Muscle of arm (tissue), 12 donors: ENCODE data around the gene CTIF. TPM values are rescaled to one million over a fixed set of nuclear protein-coding genes. Genes with fewer than 3 reads are reported as not detected.

Source experiments
- DNase-seq: peaks from one replicate; pipeline ENCODE4 v3.0.0-alpha.2; 2013
- polyA plus RNA-seq, 12 donors: library from polyadenylated mRNA; unstranded; fragments of 120-200 nt; gene quantifications; one replicate each; pipeline ENCODE4 v1.2.1, GENCODE V29; 2013; ENCODE audit not compliant: insufficient read length in 12 of 12

Gene CTIF
- polyA plus RNA-seq, 12 donors: 24.5 to 46.3 (median 38.0) TPM; not detected in 1

DNA sequence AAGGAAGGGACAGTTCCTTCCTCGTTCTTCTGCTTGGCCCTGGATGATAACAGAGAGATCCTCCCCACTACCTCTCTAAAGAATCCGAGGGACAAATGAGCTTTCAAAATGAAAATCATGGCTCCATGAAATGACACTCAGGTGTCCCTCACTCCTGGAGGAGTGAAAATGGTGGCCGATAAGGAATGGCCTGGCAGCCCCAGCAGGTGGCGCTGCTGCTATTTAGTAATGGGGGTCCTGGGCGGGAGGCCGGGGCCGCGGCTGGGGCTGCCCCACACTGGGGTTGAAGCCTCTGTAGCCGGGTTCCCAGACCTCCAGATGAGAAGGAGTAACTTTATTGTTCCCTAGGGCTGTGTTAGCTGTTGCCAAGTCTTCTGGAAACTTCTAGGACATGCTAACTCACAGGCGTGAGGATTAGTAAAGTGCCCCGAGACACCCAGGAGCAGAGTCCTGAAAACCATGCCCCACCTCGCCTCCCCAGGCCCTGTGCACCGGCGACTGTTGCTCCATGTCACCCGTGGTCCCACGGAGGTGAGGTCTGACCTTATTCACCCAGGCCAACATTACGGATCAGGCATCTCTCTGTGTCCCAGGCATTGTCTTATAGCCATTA, 138.0 kb downstream of the CTIF start:
- peak; percentile 66 for DNase-seq

DNA sequence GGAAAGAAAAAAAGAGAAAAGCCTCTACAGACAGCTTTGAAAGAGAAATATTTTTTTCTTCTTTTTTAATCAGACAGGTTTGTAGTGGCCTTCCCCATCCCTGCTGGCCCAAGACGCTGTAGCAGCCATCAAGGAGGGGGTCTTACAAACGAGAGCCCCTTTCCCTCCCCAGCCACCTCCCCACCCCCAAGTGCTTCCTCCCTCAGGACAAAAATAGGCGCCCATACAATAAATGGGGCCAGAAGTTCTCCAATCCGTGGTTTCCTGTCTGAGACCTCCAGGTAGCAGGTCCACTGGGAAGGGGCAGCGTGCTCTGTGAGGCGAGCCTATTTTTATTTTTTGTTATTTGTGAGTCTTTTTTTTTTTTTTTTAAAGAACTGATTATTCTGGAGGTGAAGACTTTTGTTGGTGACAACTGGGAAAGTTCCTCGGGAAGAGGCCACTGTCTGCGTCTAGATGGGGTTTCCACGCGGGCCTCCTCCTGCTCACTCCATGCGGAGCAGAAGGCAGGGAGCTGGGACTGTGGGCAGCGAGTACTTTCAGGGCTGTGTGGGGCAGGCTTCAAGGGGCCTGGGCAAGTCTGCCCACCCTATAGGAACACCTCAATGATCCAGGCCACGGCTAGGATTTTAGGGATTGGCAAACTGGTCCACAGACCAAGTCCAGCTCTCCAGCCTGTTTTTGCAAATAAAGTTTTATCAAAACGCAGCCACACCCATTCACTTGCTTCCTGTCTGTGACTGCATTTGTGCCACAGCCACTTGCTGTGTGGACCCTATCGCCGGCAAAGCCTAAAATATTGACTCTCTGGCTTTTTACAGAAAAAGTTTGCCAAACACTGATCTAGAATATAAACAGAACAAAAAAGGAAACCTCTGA, 139.6 kb downstream of the CTIF start:
- DNase-seq: no peak

DNA sequence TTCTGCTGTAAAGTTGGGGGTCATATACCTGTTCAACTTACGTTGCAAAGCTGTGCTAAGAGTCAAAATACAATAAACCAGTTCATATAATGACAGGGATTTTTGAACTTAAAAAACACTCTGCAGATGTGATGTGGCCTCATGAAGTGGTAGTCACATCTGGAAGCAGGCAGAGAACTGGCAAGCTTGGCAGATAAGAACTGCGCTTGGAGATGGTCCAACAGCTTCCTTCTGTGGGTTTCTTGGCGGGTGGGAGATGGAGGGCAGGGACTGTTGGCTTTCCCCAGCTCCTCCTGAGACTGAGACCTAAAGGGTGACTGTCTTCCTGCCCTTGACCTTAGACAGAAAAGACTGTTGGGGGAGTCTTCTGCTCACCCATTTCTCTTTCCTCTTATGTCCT, 140.4 kb downstream of the CTIF start:
- DNase-seq: no peak

DNA sequence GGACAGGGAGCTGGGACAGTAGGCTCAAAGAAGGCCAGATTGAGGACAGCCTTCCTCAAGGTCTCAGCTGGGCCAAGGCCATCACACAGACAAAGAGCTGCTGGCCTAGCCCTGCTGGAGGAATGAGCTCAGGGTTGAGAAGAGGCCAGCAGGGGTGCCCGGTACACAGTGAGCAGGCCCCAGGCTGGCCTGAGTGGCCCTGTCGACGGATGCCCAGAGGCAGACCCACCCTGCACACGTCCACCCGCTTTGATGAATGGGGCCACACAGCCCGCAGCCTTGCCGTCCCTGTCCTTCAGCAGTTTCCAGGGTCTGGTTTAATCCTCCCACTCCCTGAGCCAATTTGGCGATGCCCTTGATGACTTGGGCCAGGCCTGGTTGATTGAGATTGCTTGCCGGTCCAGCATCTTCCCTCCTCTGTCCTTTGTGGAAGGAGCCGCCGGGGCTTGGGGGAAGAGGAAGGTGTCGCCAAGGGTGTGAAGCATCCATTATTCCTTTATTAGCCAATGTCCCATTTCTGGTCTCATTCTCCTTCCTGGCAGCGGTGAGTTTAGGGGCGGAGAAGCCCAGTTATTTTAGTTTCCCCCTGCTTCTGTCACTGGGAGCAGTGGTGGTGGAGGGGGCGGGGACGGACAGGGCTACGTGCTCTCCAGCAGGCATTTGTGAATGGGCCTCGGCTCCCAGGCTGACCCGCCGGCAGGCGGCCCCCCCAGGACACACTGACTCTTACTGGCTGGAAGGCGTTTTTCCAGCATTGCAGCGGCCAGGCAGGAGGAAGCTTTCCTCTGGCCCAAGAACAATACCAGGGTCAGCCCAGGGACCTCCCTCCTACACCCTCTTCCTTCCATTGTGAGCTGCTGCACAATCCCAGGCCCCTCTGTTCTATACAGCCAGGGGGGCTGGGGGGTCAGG, 141.8 kb downstream of the CTIF start:
- peak; percentile 32 for DNase-seq

DNA sequence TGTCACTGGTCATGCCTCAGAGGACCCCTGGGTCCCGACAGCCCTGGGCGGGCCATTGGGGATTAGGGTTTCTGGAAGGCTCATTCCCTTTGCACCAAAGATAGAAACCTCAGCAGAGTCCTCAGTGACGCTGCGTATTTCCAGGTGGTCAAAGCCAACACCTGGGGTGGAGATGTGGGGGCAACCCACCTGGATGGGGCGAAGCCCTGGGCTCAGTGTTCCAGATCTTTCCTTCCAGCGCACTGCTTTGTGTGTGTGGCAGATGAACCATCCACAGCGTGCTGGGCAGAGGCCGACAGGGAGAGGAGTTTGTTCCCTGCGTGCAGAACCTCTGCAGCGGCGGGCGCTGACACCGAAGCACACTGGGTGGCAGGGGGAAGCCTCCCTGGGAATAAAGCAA, 143.9 kb downstream of the CTIF start:
- DNase-seq: no peak

DNA sequence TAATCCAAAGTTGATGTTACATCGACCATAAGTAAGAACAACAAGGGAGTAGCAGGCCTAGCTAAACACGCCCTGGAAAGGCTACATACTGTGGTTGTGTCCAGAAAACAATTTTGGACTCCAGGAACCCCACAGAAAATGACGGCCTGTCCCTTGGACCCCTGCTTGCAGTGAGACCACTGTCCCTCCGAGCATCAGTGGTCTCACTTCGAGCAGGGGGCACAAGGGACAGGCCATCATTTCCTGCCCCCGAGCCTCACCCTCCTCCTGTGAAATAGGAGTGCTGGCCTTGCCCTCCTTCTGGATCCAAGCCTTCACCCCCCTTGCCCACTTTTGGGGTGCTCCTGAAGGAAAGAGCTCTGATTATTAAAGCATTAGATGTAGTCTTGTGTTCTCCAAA, 144.4 kb downstream of the CTIF start:
- DNase-seq: no peak

DNA sequence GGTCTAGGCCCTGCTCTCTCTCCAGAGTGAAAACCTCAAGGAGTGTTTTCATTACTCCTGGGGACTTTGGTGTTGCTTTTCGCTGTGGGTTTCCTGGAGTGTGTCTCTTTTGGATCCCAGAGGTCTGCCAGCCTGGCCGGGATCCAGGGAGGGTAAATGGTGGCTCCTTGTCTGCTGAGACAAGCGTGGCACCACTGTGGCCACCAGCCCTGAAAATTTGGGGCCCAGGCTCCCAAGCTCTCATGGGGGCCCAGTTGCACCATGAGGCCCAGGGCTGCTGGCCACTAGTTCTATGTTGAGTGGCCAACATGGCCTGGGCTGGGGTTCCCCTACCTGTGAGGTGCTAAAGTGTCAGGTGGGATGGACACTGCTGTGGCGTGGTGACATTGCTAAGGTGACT, 144.8 kb downstream of the CTIF start:
- no peak for DNase-seq

DNA sequence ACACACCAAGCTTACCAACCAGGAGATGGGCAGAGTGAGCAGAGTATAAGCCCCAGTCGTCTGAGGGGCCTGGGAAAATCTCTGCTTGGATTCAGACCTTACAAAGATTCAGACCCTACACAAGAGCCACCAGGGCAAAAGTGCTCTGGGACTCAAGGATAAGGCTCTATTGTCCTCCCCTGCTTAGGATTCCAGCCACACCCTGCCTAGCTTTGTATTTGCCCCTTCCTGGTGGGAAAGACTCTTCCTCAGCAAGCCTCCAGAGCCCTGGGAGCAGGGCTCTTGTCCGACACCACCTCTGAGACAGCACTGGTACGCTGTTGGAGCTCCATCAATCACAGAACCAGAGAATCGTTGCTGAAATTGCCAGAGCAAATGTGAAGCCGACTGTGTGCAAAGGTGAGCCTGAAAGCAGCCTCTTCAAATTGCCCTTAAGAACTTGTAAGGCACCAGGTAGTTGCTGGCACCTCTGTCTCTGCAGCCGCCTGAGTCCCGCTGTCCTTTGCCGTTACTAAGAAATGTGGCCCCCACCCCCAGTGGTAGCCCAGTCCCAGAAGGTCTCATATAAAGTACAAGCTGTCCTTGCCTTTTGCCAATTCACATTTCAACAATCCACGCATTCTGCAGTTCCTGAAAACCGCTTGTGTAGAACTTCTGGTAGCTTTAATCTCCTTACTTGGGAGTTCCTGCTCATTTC, 148.7 kb downstream of the CTIF start:
- DNase-seq: no peak

DNA sequence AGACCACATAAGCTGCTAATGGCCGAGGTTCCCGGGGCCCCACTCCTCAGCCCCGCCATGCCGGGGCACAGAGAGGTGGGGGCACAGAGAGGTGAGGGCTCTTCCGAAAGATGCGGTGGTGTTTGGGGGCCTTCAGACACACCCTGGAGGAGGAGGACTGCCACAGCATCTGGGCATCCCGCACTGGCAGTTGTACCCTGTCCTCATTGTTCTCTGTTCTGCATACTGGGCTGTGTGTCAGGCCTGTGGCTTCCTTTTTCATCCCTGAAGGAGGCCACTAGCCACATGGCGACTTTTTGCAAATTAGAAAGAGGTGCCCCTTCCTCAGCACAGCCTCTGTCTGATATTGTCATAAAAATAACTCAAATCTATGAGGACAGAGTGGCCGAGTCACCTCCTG, 150.1 kb downstream of the CTIF start:
- DNase-seq: no peak

DNA sequence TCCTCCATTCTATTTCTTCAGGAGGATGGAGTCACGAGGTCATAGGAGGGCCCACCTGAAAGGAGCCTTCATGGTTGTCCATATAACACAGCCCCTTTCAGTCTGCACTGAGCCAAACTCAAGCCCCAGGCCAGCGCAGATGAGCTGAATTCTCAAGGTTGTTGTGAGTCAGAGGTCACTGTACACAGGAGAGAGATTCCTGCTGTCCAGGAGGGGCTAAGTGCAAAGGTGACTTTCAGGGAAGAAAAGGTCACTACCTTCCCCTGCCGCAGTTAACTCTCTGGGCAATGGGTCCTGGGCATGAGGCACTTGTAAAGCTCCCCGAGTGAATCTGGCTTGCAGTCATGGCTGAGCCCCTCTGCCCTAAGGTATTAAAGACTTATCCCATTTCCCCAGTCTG, 150.7 kb downstream of the CTIF start:
- no peak for DNase-seq

DNA sequence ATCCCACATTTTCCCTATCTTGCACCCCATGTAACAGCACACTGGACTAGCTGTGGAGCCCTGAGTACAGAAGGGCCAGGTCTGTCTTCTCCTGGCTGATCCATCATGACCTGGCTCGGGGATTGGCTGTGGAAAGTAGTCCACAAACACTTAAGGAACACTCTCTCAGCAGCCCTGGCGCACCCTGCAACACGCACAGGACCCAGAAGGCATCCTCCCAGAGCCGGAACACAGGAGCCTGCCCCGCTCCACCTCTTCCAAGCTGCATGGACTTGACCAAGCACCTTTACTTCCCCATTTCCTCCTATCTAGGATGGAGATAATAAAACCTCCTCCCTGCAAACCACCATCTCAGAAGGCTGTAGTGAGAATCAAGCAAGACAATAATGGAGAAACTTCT, 151.7 kb downstream of the CTIF start:
- no peak for DNase-seq

DNA sequence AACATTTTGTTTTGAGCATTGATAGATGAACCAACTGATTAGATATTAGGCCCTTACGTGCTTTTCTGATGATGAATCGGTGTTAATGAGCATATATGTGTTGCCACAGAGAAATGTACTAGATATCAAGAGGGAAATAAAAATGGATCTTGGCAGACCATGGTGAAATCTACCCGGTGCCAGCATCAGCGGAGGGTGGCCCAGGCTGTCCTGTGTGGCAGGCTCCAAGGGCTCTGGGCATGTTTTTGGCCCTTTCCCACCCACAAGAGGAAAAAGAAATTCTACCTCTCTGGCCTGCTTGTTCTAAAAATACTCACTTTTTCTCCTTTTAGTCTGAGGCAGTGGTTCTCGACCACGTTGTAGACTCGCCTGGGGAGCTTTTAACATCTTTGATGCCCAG, 154.2 kb downstream of the CTIF start:
- DNase-seq: no peak

DNA sequence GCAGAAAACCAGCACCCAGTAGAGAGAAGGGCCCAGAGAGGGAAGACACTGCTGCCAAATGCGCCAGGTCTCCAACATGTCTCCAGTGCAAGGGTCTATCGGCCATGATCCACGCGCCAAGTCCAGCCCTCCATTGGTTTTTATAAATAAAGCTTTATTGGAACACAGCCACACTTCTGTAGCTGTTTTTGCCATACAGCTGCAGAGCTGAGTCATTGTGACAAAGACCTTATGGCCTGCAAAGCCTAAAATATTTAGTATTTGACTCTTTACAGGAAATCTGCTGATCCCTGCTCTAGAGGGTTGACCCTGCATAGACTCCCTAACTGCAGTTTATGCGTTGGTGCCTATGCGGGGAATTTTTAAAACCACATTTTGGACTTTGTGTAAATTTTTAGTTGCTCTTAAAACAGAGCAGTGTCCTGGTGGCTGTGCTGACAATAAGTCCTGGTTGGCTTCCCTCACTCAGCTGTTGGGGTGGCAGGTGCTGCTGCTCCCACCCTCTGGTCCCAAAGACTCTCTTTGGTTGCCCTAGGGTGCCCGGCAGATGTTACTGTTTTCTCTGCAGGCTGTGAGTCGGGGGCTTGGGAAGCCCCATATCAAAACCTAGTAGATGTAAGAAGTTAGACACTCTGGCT, 154.9 kb downstream of the CTIF start:
- no peak for DNase-seq

DNA sequence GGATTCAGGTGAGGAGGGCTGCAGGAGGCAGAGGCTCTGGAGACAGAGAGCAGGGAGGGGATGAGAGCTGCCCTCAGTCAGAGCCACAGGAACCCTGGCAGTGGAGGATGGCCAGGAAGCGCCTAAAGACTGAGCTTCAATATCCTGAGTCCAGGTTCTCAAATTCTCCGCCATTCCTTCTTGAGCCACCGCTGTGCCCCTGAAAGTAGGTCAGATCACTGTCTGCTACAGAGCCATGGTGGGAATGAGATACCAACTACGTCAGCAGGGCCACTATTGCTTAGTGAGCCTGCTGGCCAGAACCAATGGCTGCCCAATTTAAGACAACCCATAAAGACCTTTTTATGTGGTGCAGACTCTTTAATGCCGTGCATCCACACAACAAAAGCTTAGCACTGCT, 155.5 kb downstream of the CTIF start:
- DNase-seq: no peak

DNA sequence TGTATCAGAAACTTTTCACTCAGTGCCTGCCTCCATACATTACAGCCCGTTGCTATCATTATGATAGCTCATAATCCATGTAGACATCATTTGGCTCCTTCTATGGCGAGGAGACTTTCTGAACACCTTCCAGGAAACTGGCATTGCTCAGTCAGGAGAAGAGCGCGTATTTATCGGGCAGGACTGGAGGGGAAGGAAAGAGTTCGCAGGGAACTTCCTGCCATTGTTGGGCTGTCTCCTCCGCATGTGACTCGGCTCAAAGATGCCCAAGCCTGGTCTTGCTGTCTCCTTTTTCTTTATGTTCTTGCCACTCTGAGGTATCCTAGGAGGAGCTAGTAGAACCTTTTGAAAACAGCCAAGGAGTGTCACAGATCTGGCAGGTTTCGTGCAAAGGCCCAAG, 156.8 kb downstream of the CTIF start:
- no peak for DNase-seq

DNA sequence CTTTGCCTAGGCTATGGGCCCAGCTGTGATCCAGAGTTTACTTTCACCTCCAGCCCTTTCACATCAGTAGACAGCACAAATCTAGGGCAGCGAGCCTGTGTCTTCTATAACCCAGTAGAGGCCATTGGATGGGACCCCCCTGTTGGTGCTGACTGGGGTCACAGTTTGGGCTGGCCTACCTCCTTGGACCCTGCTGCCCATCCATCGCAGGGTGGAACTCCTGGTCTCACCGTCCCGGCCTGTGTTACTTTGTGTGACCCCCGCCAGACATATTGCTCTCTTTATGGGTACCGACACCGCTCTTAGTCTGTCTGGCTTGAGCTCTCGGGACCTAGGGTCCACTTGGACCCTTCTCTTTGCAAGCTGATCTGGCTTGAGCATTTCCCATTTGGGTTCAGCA, 157.4 kb downstream of the CTIF start:
- no peak for DNase-seq

DNA sequence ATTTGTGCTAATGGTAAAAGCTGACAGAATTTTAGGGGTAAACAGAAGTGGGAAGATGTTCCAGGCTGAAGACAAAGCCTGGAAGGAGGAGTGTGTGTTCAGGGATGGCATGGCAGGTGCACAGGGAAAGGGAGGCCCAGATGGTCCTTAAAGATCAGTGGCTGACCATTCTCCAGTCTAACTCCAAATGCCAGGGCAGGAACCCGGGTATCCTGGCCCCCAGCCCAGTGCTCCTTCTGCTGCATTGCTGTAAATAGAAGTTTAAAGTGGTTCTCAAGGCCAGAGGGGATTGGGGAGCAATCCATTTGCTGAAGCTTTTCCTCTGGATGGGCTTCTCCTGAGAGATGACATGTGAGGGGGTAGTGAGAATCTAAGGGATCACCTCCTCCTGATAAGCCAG, 158.6 kb downstream of the CTIF start:
- DNase-seq: no peak

DNA sequence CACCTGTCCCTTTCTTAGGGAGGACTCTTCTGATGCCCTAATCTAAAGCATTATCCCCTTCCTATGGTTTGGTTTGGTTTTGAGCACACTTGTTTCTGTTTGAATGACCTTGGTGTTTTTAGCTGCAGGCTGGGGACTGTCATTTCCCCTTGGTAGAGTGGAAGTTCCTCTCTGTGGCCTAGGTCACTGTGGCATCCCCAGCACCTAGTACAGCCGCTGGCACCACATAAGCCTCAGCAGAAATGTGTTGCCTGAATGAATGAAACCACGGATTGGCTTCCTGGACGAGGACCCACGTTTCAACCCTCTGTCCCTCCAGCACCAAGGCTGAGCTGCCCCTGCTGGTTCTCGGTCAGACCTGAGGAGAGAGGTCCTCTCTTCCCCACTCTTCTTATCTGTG, 159.9 kb downstream of the CTIF start:
- DNase-seq: no peak

DNA sequence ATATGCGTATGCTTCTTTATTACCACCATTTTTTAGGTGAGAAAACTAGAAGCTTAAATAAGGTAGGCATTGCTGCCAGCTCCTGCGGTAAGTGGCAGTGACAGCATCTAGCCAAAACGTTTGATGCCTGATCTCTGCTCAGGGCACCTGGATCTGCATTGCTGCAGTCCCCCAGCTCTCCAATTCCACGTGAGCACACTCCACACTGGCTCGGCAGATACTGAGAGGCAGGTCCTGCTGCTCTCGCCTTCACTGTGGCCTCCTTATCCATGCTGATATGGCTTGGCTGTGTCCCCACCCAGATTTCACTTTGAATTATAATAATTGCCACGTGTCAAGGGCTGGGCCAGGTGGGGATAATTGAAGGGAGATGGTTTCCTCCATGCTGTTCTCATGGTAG, 160.9 kb downstream of the CTIF start:
- DNase-seq: no peak

DNA sequence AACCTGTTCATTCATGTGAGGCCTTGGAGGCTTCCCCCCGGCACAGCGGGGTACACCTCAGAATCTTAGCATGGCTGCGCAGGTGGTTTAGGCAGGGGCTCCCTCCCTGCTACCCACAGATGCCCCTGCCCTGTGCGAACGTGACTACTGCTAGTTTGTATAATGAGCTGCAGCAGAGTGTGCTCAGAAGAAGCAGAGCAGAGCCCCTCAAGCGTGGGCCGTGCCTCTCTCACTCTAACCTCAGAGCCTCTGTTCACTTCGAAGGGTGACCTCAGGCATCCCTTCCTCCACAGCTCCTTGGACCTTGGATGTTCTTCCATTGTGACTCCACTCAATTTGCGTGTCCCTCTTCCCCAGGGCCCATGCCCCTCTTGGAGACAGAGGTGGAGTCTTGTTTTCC, 161.6 kb downstream of the CTIF start:
- DNase-seq: no peak

DNA sequence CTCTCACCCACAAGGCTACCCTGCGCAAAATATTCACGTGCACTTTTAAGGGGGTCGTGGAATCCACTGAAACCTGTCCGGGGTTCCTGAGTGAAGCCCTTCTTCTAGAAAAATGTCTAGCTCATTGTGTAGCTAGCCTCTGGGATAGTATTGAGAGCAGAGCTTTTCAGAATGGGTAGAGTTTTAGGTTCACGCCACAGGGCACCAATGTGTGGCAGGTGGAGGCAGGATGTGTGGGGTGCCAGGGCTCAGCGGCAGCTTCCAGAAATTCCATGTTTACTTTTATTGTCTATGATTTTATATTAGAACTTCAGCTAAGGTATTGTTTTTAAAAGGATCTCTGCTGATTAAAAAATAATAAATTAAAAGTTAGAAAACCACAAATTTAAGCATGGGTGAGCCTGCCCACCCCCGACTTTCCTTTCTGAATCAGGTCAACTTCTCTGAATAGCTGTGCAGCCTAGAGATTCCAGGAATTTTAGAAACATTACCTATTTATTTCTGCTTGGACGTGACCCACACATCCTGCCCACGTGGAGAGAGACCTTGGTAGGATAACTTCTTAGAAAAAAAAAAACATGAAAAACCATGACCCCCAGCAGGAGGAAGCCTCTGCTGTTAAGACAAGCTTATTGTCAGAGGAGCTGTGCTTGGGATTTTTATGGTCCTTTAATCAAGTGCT, 163.7 kb downstream of the CTIF start:
- no peak for DNase-seq
